NCI-H128 (cell line): Measurements from ENCODE around the gene APAF1.
"Not testable (repeated sequence)": the region's sequence is repeated elsewhere in the genome, so short reads cannot be mapped to it uniquely, and the experiment has no call there.

ENCODE experiments used
- DNase-seq: peaks from one replicate; lab custom pipeline; 2025; ENCODE audit not compliant: unreplicated experiment; lab: John Stamatoyannopoulos, UW

APAF1 gene

DNA sequence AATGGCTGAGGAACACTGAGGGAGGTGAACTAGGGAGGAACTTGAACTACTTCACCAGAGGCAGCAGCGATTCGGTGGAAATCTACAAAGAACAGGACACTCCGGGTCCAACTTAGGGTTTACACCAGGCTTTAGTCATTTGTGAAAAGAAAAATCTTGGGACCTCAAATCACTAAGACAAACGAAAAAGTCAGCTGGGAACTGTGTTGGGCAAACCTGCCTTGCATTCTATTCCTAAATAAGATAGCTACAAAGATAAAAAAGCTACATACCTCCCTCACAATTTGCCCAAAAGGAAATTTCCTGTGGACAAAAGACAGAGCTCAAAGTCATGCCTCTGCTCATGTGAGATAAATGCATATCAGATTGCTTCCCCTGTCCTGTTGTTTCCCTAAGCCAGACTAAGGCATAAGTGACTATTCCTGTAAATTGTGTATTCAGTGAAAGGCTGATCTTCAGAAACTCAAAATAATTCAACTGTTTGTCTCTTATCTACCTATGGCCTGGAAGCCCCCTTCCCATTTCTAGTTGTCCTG is 106.6 kb downstream of the APAF1 start:
- DNase-seq, result no peak

DNA sequence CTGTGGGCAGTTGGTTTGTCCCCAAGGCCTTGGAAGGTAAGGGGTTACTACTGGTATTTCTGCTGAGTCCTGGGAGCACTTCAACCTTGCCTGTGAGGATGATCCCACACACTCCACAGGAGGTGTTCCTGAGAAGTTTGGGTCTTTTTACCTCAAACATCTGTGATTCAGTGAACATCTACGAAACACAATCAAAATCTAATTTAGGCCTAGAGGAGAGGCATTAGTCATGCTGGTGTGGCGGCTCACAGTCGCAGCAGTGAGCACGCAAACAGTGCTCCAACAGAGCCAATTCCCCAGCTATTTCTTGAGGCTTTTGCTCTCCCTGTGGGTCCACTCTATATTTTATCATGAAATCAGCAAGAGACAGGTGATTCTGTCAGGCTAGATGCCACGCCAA is 107.6 kb downstream of the APAF1 start:
- DNase-seq, result no peak

DNA sequence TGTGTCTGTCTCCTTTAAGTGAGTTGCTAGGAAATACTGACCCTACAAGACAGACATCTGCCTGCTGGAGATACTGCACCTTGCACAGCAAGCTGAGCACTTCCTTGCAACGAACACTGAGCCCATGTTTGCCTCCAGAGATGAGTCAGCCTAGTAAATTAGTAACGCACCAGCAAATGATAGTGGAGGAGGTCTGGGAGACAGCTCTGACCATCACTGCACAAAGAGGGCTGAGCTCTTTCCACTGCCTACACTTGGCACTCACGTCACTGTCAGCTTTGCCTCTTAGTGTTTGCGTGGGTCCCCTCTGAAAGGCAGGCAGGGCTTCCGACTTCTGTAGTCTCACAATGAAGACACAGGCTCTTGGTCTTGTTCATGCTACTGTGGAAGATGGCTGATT is 109.0 kb downstream of the APAF1 start:
- no peak for DNase-seq

DNA sequence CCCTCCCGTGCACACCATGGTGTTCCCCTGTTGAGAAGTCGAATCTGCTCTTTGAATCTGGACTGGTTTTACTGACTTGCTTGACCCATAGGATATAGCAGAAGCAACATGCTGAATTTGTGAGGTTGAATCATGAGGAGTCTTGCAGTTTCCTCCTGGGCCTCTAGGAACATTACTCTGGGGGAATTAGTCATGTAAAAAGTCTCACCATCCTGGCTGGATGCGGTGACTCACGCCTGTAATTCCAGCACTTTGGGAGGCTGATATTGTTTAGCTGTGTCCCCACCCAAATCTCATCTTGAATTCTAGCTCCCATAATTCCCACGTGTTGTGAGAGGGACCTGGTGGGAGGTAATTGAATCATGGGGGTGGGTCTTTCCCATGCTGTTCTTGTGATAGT is 110.8 kb downstream of the APAF1 start:
- not testable (repeated sequence) for DNase-seq

DNA sequence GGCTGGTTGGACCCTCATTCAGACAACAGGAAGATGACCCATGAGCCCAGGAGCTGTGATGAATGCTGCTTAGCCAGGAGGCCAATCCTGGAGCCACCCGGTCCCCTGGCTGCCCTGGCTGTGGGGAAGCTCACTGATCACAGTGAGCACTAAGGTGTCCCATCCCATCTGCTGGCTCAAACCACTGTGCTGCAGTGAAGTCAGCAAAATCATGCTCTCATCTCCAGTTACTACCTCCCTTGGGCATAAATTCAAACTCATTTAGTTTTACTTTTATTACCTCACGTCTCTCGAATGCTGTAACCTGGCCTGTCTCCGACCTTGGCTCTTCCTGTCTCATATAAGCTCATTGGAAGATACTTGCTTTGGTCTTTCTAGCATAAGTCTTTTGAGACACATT is 112.4 kb downstream of the APAF1 start:
- DNase-seq, result no peak

DNA sequence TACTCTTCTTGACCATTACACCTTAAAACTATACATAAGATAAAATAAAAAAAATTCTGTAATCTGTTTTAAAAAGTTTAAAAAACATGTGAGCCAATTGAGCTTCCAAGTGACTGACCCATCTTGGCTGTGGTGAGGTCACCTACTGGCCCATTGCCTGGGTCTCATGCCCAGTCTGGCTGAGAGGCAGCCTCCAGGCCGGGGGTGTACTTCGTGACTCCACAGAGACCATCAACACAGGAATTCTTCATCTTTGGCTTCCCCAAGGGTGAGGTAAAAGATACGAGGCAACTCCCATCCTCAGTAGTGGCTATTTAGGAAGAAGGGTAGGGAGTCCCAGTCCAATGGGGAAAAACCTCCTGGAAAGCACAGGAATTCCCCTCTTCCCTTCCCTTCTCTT is 113.2 kb downstream of the APAF1 start:
- no peak for DNase-seq

DNA sequence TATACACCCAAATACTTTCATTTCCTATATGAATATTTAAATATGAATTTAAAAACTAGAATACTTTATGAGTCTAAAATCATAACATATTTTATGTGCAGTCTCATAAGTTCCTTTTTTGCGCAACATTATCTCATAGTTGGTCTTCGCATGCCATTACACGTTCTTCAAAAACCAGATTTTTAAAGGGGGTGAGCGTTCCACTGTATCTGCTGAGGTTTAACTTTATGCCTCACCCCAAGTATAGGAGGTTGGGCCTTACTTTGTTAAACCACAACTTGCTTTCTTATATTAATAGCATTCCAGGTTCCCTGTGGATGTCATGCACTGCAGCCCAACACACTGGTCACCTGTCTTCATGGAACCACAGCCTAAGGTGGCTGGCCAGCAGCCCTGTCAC is 118.6 kb downstream of the APAF1 start:
- no peak for DNase-seq

DNA sequence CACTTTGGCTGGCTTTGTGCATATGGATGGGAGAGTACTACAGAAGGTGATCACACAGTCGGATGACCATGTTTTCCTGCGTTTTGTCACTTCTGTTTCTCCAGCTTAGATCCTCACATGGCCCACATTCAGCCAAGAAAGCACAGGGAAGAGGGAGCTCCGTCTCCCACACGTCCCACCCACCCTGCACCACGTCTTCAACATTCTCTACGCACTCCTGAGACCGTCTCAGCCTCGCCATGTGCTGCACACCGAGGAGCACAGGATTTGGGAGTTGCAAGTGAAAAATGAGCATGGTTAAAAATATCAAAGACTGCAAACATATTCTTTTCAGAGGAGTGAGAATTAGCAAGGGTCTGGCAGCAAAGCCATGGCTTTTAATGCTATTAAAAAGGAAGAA is 122.2 kb downstream of the APAF1 start:
- no peak for DNase-seq

DNA sequence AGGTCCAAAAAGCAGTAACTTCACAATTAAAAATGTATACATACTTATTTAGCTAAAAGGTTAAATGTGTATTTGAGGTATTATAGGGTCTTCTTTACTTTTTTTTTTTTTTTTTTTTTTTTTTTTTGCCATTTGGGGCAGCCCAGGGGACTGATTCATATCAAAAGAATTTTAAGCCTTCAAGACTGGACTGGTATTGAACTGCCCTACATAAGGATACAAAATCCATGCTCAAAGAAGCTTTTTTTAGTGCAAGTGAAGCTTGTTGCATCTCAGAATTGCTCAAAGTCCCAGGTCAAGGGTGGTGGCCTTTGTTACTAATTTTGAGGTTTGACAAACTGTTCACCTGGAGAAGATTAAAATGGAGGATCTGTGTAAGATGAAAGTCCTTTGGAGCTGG is 124.0 kb downstream of the APAF1 start:
- no peak for DNase-seq

DNA sequence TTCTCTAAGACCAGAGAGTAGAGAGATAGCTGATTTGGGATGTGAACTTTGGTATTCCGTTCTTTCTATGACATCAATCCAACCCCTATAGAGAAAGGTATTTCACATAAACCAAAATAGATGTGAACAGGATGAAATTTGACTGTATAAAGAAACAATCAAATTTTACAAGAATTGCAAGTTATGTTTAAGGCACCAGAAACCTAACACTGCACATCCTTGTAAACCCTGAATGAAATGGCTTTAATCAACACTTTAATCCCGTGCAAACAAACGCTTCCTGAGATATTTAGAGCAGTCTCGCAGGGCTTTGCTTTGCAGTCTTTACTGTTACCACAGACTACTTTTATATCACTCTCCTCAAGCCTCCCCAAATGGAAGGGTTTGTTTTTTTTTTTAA is 125.1 kb downstream of the APAF1 start:
- no peak for DNase-seq

DNA sequence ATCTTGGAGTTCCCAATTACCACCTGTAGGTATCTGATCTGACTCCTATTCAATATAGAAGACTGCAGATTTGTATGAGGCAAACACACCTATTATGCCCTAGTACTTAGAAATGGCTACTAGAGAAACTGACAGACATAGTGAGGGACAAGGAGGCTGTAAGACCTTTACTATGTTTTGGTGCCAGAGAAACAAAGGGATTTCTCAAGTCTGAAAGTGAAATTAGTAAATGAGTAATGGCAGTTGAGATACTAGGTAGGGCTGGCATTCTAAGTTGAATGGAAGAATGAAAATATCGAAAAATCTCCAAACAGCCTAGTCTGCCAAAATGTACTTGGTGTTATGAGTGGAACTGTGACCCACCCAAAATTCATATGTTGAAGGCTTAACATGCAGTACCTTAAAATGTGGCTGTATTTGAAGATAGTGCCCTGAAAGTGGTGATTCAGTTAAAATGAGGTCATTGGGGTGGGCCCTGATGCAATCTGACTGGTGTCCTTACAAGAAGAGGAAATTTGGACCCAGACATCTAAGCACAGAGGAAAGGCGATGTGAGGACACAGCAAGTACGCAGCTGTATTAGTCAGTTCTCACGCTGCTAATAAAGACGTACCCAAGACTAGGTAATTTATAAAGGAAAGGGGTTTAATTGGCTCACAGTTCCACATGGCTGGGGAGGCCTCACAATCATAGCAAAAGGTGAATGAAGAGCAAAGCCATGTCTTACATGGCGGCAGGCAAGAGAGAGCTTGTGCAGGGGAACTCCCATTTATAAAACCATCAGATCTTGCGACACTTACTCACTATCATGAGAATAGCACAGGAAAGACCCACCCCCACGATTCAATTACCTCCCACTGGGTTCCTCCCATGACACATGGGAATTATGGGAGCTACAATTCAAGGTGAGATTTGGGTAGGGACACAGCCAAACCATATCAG is 127.0 kb downstream of the APAF1 start:
- DNase-seq, result no peak

DNA sequence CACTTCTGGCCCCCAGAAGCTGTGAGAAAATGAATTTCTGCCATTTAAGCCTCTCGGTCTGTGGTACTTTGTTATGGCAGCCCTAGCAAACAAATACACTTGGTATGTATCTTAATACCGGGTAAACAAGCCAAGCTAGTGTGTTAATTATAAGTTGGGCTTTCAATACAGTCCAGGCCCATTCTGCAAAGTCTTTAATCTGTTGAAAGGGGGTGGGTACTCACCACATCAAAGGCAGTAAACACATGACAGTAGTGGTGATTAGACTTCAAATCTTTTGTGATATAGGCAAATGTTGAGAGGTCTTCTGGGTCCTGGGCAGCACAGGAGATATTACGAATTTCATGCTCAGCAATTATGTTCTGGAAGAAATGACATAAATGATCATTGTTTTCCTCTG is 127.7 kb downstream of the APAF1 start:
- DNase-seq, result no peak

DNA sequence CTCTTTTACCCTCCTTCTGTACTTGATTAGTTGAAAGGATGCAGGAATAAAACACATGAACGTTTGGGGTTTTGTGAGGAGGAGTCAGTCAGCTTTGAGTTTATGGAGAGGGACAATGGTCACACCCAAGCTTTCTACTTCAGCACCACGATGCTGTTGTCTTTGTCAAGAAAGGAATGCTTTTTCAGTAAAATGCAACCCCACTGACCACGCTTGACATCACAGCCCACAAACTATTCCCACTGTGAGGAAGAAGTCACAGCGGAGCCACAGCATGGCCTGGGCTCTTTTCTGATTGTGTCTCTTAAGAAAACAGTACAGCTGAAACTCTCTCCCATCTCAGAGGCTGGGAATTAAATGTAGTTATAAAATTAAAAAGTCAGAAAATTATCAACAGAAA is 135.2 kb downstream of the APAF1 start:
- no peak for DNase-seq

DNA sequence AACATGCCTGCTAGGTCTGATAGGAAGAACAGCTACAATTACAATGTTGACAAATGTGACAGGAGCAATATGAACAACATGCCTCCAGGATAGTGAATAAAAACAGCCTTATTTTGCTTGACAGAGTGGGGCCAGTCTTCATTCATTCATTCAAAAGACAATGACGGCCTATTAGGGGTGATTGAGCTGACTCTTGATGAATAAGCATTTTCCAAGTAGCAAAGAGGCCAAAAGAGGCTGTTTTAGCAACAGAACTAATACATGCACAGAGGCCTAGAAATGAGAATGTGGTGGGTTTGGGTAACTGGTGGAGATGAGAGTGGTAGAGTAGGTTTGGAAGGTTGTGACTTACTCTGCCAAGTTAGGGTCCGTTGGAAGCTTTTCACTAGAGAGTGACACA is 138.3 kb downstream of the APAF1 start:
- DNase-seq, result no peak
